NCI-H2196 treated with DMSO at 0.1 percent for 48 hours (cell line): ENCODE results near the gene YAF2.
"Not testable (repeated sequence)": the region's sequence is repeated elsewhere in the genome, so short reads cannot be mapped to it uniquely, and the experiment has no call there.

Experiments
- DNase-seq: peaks from one replicate; lab custom pipeline; 2025; ENCODE audit not compliant: unreplicated experiment; lab: John Stamatoyannopoulos, UW

Gene YAF2

DNA sequence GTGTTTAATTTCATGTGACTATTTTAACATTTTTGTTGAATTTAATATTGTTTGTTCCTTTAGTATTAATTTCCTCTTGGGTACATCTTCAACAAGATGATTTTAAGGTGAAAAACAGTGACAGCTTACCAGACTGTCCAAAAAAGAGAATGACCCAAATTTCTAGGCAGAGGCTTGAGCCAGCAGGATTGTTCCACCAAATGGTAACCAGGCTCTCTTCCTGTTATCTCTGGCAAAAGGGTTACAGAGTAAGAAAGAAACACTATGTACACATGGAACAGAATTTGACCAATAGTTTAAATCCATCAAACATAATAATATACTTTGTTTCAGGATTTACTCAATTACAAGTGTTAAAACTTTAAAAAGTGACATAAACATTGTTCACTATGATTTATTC, 39.0 kb downstream of the YAF2 start:
- DNase-seq = no peak

DNA sequence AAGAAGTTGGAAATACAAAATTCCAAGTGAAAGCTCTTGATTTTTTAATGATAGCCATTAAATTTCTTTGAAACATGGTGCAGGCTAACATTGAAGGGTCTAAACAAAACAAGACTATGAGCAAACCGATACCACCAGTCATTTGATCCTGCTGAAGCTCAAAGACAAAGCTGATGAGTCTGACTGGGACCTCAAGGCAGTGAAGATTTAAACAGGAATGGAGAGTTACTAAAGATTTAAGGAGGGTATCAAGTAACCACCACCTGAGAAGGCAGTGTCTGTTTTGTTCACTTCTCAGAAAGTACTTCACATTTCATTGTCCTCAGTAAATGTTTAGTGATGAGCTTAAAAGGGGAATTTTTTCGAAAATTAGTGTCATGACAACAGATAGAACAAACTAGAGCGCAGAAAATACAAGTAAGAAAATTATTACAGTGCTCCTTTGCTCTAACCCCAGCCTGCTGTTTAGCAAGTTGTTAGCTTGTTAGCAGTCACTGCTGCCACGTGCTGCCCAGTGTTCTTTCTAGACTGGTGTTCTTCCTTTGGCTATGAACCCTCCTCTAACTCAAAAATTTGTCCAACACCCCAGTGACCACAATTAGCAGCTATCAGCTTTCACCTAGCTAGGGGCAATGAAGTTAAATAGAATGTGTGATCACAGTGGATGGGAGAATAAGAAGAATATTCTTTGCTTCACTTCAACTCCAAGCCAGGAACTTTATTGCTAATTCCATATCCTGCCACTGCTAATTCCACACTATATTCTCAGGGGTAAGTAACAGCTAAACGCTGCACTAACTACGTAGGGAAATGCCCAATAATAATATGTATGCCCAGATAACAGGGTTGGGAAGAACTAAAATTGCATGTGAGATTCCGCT, 41.1 kb downstream of the YAF2 start:
- no peak for DNase-seq

DNA sequence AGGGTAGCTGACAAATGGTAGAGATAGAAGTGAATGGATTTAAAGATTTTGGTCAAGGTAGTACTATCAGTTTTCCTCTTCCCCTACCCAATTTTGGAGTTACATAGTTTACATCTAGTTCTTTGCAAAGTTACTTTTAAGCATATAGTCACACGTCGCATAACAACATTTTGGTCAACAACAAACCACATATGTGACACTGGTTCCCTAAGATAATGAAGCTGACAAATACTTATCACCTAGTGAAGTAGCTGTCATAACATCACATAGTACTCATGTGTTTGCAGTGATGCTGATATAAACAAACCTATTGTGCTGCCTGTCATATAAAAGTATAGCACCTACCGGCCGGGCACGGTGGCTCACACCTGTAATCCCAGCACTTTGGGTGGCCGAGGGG, 45.4 kb downstream of the YAF2 start:
- no peak for DNase-seq

DNA sequence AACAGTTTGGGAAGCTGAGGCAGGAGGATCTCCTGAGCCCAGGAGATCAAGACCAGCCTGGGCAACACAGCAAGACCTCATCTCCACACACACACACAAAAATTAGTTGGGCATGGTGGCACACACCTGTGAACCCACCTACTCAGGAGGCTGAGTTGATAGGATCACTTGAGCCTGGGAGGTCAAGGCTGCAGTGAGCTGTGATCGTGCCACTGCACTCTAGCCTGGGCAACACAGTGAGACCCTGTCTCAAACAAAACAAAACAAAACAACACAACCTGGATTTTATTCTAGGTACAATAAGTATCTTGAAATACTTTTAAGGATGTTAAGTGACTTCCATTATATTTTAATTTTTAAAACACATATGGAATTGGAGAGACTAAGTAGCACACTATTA, 45.8 kb downstream of the YAF2 start:
- no peak for DNase-seq

DNA sequence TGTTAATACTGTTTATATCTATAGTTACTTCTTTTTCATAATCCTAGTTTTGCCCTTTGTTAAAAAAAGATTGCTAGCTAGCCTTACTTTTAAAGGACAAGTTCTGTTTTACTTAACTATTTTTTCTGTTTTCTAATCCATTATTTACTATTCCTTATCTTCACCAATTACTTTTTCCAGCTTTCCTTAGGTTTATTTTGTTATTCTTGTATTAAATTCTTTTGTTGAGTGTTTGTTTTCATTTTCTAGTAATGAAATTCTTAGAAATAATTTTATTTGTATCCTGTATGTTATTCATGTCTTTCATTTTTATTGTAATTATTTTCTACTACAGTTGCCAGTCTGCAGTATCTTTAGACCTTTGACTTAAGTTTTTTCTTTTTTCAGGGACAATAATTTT, 47.7 kb downstream of the YAF2 start:
- no peak for DNase-seq

DNA sequence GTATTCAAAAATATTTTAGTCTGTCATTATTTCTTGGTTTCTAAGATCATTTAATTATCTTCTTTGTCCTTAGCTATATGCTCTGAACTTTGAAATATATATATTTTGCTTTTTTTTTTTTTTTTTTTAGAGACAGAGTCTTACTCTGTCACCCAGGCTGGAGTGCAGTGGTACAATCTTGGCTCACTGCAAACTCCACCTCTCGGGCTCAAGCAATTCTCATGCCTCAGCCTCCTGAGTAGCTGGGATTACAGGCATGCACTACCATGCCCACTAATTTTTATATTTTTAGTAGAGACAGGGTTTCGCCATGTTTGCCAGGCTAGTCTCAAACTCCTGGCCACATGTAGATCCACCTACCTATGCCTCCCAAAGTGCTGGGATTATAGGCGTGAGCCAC, 49.8 kb downstream of the YAF2 start:
- DNase-seq = not testable (repeated sequence)

DNA sequence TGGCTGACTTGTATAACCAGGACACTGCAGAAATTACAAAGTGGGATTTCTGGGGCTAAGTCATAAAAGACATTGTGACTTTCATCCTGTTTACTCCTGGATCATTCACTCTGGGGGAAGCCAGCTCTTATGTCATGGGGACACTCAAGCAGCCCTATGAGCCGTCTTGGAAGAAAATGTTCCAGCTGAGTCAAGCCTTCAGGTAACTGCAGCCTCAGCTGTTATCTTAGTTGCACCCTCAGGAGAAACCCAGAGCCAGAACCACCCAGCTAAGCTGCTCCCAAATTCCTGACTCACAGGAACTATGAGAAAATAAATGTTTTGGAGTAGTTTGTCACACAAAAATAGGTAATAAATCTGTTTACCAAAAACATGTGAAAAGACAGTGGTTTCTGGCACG, 50.2 kb downstream of the YAF2 start:
- no peak for DNase-seq

DNA sequence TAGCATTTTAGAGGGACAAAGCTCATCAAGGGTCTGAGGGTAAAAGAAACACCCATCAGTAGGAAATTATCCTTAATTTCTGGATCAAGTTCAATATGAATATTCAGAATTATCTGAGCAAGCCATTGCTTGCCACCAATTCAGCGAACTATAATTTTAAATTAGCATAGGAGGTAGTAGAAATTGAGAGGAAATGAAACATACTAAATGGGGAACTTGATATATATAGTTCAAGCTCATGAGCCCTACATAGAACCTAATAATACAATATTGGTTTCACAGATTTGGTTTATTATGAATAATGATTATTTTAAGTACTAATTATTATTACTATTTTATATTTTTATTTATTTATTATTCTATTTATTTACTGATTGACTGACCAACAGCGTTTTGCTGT, 51.3 kb downstream of the YAF2 start:
- no peak for DNase-seq

DNA sequence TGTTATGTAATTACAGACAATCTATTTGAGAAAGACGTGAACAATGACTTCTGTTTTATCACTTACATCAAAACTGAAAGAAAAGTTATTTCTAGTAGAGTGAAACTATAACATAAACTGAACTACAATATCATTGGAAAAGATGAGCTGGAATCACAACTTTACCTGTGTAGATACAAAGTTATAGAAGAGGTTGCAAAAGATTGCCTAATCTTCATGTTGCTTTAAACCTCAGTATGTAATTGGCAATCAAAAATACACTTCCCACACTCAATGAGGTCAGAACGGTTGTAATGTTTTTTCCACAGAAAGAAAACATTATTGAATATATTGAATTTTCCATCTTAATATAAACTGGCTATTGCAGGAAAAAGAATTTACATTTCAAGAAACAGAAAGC, 55.7 kb downstream of the YAF2 start:
- DNase-seq = no peak

DNA sequence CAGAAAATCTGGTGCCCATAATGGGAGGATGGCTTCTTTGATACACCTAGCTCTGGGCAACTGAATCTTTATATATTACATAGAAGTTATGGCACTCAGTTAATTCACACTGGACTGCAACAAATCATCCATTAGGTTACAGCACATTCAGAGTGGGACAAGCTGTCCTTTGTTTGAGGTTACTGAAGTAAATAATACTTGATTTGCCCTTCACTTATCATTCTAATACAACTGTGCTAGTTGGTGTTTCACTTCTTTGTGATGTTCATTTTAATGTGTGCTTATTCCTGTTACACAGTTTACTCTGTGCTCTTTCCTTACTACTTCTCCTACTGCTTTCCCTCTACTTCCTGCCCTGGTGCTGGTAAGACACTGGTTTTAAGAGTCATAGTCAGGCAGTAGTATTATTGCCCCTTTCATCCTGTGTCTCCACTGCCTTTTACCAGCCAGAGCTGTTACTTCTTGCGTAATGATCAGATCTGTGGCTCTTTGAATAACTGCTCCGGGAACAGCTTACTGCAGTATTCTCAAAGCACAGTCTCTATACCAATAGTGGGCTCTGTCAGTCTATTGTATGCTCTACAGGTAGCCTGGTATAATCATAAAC, 57.0 kb downstream of the YAF2 start:
- DNase-seq = no peak

DNA sequence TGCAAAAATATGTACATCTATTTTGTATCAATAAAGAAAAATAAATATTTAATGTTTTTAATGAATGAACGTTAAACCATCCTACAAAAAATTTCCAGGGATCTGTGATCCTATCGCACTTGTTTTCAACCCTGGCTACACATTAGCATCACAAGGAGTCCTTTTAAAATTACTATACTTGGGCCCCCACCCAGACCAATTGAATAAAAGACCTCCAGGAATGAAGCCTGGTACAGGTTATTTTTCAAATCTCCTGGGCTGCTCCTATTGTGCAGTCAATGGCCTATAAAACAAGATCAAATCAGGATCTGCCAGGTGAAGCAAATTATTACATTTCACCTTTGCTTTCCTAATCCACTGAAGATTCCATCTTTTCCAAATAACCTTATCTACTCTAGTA, 59.9 kb downstream of the YAF2 start:
- no peak for DNase-seq

DNA sequence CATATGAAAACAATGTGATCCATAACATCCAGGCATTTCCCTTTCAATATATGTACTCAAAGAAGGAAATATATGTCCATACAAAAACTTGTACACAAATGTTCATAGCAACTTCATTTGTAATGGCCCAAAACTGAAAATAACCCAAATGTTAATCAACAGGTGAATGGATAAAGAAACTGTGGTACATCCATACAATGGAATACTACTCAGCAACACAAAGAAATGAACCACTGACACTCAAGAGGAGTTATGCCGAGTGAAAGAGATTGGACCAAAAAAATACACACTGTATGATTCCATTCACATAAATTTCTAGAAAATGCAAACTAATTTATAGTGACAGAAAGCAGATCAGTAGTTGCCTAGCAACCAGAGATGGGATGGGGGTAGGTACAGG, 63.1 kb downstream of the YAF2 start:
- no peak for DNase-seq

DNA sequence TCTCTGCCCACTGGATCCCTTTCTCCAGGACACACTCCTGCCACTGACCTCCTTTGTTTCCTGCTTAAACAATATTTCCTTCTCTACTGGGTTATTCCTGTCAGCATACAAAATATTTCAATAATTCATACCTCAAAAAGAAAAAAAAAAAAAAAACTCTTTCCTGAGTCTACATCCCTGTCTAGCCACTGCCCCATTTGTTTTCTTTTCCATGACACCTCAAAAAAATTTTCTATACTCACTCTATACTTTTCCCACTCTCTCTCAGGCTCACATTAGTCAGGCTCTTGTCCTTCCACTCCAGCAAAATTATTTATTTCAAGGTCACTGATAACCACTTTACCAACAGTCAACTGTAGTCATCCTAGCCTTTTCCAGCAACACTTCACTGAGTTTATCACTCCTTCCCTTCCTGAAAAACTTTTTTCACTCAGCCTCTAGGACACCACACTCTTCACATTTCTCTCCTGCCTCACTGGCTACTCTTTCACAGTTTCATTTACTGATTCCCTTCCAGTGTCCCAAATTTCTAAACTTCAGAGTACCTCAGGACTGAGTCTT, 64.0 kb downstream of the YAF2 start:
- DNase-seq = no peak

DNA sequence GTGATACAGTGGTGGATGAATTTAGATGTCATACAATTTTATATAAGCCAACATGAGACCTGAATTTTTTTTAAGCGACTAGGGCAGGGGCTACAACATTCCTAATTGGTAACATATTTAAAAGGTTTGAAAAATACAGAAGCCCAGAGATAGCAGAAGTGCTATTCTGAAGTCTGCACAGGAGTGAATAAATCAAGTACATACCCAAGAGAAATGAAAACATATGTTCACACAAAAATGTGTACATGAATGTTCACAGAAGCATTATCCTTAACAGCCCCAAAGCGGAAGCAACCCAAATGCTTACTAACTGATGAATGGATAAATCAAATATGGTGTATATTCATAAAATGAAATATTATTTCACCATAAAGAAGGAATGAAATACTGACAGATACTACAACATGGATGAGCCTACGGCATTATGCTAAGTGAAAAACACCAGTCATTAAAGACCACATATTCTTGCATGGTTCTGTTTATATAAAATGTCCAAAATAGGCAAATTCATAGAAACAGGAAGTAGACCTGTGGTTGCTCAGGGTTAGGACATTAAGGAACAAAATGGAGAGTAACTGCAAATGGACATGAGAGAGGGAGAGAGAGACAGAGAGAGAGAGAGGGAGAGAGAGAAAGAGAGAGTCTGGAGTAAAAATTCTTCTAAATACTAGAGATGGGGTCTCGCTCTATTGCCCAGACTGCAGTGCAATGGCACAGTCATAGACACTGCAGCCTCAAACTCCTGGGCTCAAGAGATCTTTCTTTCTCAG, 65.4 kb downstream of the YAF2 start:
- no peak for DNase-seq

DNA sequence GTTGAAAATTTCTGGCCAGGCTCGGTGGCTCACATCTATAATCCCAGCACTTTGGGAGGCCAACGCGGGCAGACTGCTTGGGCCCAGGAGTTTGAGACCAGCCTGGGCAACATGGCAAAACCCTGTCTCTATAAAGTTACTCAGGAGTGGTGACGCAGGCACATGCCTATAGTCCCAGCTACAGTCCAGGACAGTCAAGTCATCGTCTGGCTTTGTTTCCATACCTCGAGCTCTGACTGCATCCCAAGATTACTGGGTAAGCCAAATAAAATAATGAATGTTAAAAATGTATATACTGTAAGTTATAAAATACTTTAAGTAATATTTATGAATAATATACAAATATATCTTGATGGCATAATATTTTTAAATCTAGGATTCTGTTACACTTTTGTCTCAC, 70.3 kb downstream of the YAF2 start:
- DNase-seq = no peak

DNA sequence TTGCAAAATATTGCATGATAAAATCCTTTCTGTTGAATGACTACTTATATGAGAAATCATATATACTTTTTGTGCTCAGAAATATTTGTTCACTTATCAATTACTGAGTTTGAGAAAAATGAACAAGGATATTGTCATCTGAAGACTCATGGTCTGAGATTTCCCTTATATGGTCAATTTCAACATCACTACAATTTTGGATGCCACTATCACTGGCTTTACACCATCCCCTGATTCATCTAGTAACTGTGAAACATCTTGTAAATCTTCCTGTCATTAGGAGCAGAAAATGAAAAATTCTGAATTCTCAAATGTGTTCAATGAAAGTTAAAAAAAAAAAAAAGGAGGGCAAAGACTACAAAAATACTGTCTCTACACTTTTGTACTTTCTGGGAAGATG, 71.5 kb downstream of the YAF2 start:
- DNase-seq = no peak

DNA sequence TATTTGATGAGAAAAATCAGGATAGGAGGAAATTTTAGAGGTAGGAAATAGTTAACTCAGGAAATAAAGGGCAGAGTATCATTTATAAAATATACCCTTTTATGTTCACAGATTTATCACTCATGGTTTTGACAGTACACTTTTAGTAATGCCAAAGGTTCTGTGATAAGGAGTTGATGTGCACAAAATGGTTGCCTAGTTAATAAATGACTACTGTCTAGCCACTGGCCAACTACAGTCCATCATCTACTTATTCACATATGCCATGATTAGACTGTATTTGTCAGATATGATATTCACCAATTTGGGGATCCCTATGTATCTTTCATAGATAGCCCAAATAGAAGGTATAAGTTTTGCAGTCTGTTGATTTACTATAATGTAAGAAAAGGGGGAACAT, 74.1 kb downstream of the YAF2 start:
- DNase-seq = no peak

DNA sequence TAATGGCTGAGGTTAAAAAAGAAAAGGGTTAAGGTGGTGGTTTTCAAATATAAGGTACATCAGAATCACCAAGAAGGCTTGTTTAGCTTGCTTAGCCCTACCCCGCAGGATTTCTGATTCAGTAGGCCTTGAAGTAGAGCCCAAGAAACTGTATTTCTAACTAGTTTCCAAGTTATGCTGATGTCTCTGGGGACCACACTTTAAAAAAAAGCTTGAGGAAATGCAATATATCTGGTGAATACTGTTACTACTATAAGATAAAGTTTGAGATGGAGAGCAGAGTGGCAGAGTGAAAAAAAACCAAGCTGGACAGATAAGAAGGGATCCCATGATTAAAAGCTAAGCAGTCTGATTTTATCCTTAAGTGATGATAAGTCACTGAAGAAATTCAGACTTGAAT, 75.1 kb downstream of the YAF2 start:
- DNase-seq = no peak

DNA sequence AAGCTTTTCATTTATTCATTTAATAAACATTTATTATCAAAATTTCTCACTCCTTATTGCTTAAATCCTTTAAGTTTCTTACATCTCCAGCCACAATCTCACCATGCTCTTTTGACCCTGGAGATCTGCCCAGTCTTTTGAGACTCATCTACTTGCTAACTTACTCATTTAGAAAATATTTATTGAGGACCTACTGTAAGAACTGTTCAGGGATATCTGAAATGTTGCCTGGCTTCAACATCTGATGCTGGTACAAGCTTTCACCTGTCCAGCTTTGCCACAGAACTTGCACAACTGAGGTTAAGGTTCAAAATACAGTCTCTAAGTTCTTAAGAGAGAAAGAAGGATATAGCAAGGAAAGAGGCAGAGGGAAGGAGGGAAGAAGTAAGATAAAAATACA, 75.9 kb downstream of the YAF2 start:
- no peak for DNase-seq

DNA sequence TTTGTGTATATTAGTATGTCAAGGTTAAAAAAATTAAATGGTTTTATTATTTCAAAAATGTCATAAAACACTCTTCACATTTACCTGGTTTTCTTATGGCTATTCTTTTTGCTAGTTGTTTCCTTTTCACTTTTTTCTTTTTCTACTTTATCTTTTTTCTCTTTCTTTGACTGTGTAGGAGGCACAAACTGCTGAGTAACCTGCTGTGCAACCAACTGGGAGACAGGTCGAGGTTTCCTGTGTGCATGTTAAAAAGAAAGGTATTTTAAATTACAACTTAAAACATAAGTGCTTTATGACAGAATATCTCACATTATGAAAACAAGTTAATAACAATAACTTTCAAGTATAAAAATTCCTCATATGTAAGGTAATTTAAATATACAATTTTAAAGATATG, 76.5 kb downstream of the YAF2 start:
- no peak for DNase-seq

DNA sequence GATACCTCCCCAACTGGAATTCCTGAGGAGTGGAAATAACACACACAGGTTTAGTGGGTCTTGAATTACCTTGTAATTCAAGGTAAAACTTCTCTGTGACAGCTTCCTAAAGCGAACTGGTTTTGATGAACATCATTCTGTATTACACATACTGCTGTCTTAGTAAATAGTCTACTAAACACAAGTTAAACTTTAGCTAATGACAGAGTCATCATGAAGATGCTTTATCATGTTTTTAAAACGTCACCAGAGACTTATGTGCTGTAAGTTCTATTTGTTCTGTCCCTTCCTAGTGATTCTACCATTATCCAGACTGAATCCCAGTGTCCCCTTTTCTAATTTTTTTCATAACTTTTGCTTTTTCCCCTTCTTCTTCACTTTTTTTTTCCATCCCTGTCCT, 81.8 kb downstream of the YAF2 start:
- DNase-seq = no peak
